ENCODE results near the gene ERC1.

- TF ChIP-seq TCF7L2 (IDR thresholded peaks at IDR 0.05; ENCODE audit: low read depth, low read length) (no peak), CTCF (IDR thresholded peaks at IDR 0.05) (no peak), POLR2AphosphoS5 (IDR thresholded peaks at IDR 0.05; ENCODE audit: low read depth, low read length) (no peak), REST (IDR thresholded peaks at IDR 0.05; ENCODE audit: insufficient read depth in 1 of 2, low read depth in 2 of 2, low read length in 1 of 2) (no peak), SIN3A (IDR thresholded peaks at IDR 0.05; ENCODE audit: borderline replicate concordance, insufficient read depth, low read depth, low read length) (no peak)
These were observed 519.2 kb downstream of the ERC1 start for GRCh38 chr12:1510056-1510812.
